Mammary epithelial cell (primary cell): ENCODE results near the gene CDKAL1.

Experiments used
- CTCF ChIP-seq, 2 donors: IDR thresholded peaks in 1 of 2; conservative IDR thresholded peaks in 1 of 2; 2 replicates each; pipeline ENCODE4 v1.5.1; 2011 to 2012; ENCODE audit warnings: inconsistent platforms in 2 of 2, low read length in 2 of 2, mild to moderate bottlenecking in 2 of 2, control low read depth in 1 of 2, low read depth in 1 of 2; ENCODE audit not compliant: insufficient read depth in 1 of 2; ENCODE audit errors: extremely low read depth in 1 of 2
- EZH2 ChIP-seq: IDR thresholded peaks from 2 replicates; pipeline ENCODE4 v1.6.1; 2012; ENCODE audit warnings: low read length, inconsistent platforms, borderline replicate concordance

- no peak for TF ChIP-seq CTCF (conservative IDR thresholded peaks at IDR 0.05 in 1 of 2, IDR thresholded peaks at IDR 0.05 in 1 of 2; ENCODE audit: extremely low read depth in 1 of 2, insufficient read depth in 1 of 2, low read depth in 1 of 2, low read length in 2 of 2)
- TF ChIP-seq EZH2, result no peak
These were observed 25.0 kb upstream of the CDKAL1 start for GRCh38 chr6:20509212-20509611.
